Panc1 (cell line): ENCODE data around the gene OR1N2. TPM values are rescaled to one million over a fixed set of nuclear protein-coding genes. Genes with fewer than 3 reads are reported as not detected.

Experiments used
- ATAC-seq: fragments of 200-7000 bp; cut with Tn5 transposase; 2 replicates; pipeline ENCODE4 v1.9.1; 2020; ENCODE audit warnings: mild to moderate bottlenecking, moderate library complexity
- Bru-seq: library from RNA; stranded (reverse); fragments of 400-500 nt; gene quantifications from one replicate; lab custom pipeline; 2021; lab: Mats Ljungman, UMichigan
- BruChase-seq, 2 experiments: library from RNA; stranded (reverse); fragments of 400-500 nt; gene quantifications; one replicate each; lab custom pipeline; 2021; lab: Mats Ljungman, UMichigan
- BruUV-seq: library from RNA; stranded (reverse); fragments of 400-500 nt; replicated peaks from 2 replicates; lab custom pipeline; 2021; lab: Mats Ljungman, UMichigan
- CTCF ChIA-PET: fragments of 300-600 bp; sonication (Branson Sonifier 250); formaldehyde crosslinking; loops from one replicate; lab custom pipeline; 2022; ENCODE audit warnings: antibody characterized with exemption; lab: Charles Lee
- POLR2A ChIA-PET: fragments of 300-600 bp; sonication (Branson Sonifier 250); formaldehyde crosslinking; loops from one replicate; lab custom pipeline; 2022; ENCODE audit warnings: antibody characterized with exemption; lab: Charles Lee
- DNase-seq: peaks from one replicate; pipeline ENCODE4 v3.0.0-alpha.2; 2010; ENCODE audit warnings: low read depth, low spot score
- H3K27ac ChIP-seq: 2 replicates; pipeline ENCODE4 v1.5.1; 2011; ENCODE audit warnings: mild to moderate bottlenecking, low read length, inconsistent platforms
- H3K27me3 ChIP-seq: fragments of 200-500 bp; sonication (Bioruptor generic); 2 replicates; pipeline ENCODE4 v1.6.0; 2014; ENCODE audit warnings: low read length, inconsistent platforms; ENCODE audit not compliant: control insufficient read depth, insufficient read depth
- H3K36me3 ChIP-seq: fragments of 200-500 bp; sonication (Bioruptor generic); 2 replicates; pipeline ENCODE4 v1.5.1; 2014; ENCODE audit warnings: inconsistent platforms, mild to moderate bottlenecking, low read length, moderate library complexity; ENCODE audit not compliant: control insufficient read depth, insufficient read depth
- H3K4me1 ChIP-seq: 2 replicates; pipeline ENCODE4 v1.5.1; 2011; ENCODE audit warnings: inconsistent platforms, mild to moderate bottlenecking, low read length, moderate library complexity; ENCODE audit not compliant: control insufficient read depth, insufficient read depth
- H3K4me3 ChIP-seq, 2 experiments: 2 replicates each; pipeline ENCODE4 v1.5.1; 2011 to 2012; ENCODE audit warnings: low read depth in 2 of 2, low read length in 2 of 2, mild to moderate bottlenecking in 2 of 2, inconsistent platforms in 1 of 2, moderate library complexity in 1 of 2
- H3K9me3 ChIP-seq: fragments of 200-500 bp; sonication (Bioruptor generic); 2 replicates; pipeline ENCODE4 v1.5.1; 2014; ENCODE audit warnings: low read depth, mild to moderate bottlenecking, inconsistent platforms, low read length, moderate library complexity; ENCODE audit not compliant: control insufficient read depth, insufficient read depth
- POLR2AphosphoS5 ChIP-seq: IDR thresholded peaks from 2 replicates; pipeline ENCODE4 v1.6.1; 2012; ENCODE audit warnings: mild to moderate bottlenecking, low read depth, low read length, moderate library complexity
- REST ChIP-seq, 2 experiments: IDR thresholded peaks; 2 replicates each; pipeline ENCODE4 v1.6.1; 2011 to 2012; ENCODE audit warnings: low read depth in 2 of 2, control low read depth in 1 of 2, low read length in 1 of 2, mild to moderate bottlenecking in 1 of 2, moderate library complexity in 1 of 2; ENCODE audit not compliant: insufficient read depth in 1 of 2
- SIN3A ChIP-seq: IDR thresholded peaks from 2 replicates; pipeline ENCODE4 v1.6.1; 2012; ENCODE audit warnings: low read depth, mild to moderate bottlenecking, low read length, moderate library complexity, borderline replicate concordance; ENCODE audit not compliant: insufficient read depth
- TCF7L2 ChIP-seq: IDR thresholded peaks from 2 replicates; pipeline ENCODE4 v1.6.1; 2011; ENCODE audit warnings: mild to moderate bottlenecking, low read depth, low read length, inconsistent platforms
- in situ Hi-C: cut with HindIII; loops from 2 replicates; pipeline ENCODE4 v1.10.0; 2016; ENCODE audit warnings: low sequenced_read_pairs, low pct_unique_long_range_greater_than_20kb
- intact Hi-C: fragments of 100-400 bp; cut with micrococcal nuclease; formaldehyde crosslinking; loops from one replicate; pipeline ENCODE4 v1.10.0; 2022; ENCODE audit not compliant: unreplicated experiment
- long read RNA-seq: library from polyadenylated mRNA; unstranded; transcript quantifications from one replicate; pipeline ENCODE4 v2.0.0, GENCODE V29; 2021; ENCODE audit not compliant: unreplicated experiment
- polyA plus RNA-seq: library from polyadenylated mRNA; unstranded; fragments of >200 nt; gene quantifications from one replicate; pipeline ENCODE4 v1.2.1, GENCODE V29; 2012; ENCODE audit warnings: missing spikeins; ENCODE audit not compliant: insufficient read length
- total RNA-seq: library from RNA; stranded (reverse); gene quantifications from one replicate; pipeline ENCODE4 v1.2.1, GENCODE V29; 2021; ENCODE audit not compliant: unreplicated experiment
- TF ChIP-seq, protein P1 (sequence below): fragments of 450-650 bp; IDR thresholded peaks from 2 replicates; pipeline ENCODE4 v1.5.1; 2017; ENCODE audit warnings: mild to moderate bottlenecking

Gene OR1N2, protein sequence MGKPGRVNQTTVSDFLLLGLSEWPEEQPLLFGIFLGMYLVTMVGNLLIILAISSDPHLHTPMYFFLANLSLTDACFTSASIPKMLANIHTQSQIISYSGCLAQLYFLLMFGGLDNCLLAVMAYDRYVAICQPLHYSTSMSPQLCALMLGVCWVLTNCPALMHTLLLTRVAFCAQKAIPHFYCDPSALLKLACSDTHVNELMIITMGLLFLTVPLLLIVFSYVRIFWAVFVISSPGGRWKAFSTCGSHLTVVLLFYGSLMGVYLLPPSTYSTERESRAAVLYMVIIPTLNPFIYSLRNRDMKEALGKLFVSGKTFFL
- total RNA-seq (not detected), Bru-seq, nascent RNA (not detected), BruChase-seq, experiment 1, labeled RNA remaining after a 2-hour chase (not detected), BruChase-seq, experiment 2, labeled RNA remaining after a 6-hour chase (not detected)
- polyA plus RNA-seq: not detected
- long read RNA-seq: 0 reads

DNA sequence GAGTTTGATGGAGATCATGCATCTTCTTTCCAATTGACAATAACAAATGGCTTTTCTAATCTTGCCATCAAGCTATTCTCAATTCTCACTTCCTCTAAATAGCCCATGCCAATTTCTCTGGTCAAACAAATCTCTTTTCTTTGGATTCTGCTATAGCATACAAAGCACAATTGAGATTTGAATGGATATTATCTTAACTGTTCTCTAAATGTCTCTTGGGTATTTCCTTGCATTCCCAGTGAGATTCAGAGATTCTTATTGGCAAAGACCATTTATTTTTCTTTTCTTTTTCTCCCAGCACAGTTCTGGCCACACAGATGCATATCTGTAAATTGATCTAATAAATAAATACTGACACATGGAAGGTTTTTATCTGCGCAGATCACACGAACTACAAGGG lies at the start of gene OR1N2:
TSS of gene OR1N2 (plus strand) at position 301 of the 400 bp plus-strand sequence. CDS start 100 bp downstream, outside the sequence.
- BruUV-seq: no TSS peak
- ATAC-seq (no peak), DNase-seq (no peak)
- H3K27ac ChIP-seq: no peak within 1 kb of the TSS
- no peak for TF ChIP-seq SIN3A
- TF ChIP-seq POLR2AphosphoS5: no peak
- TF ChIP-seq, protein P1, sequence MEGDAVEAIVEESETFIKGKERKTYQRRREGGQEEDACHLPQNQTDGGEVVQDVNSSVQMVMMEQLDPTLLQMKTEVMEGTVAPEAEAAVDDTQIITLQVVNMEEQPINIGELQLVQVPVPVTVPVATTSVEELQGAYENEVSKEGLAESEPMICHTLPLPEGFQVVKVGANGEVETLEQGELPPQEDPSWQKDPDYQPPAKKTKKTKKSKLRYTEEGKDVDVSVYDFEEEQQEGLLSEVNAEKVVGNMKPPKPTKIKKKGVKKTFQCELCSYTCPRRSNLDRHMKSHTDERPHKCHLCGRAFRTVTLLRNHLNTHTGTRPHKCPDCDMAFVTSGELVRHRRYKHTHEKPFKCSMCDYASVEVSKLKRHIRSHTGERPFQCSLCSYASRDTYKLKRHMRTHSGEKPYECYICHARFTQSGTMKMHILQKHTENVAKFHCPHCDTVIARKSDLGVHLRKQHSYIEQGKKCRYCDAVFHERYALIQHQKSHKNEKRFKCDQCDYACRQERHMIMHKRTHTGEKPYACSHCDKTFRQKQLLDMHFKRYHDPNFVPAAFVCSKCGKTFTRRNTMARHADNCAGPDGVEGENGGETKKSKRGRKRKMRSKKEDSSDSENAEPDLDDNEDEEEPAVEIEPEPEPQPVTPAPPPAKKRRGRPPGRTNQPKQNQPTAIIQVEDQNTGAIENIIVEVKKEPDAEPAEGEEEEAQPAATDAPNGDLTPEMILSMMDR: no peak
- no peak for TF ChIP-seq TCF7L2
- no peak for TF ChIP-seq REST (IDR thresholded peaks at IDR 0.05; ENCODE audit: insufficient read depth in 1 of 2, low read depth in 2 of 2, low read length in 1 of 2)
- intact Hi-C loops: no loop called here
- in situ Hi-C loops: no loop called here
- H3K4me1 ChIP-seq: no peaks in the 10 kb centered on the region
- ChIA-PET POLR2A (no interaction called here), CTCF (no interaction called here)
- H3K9me3 ChIP-seq: no peaks in the 10 kb centered on the region
- H3K4me3 ChIP-seq: no peak within 1 kb of the TSS
- H3K27me3 ChIP-seq: peaks cover 4% of the 10 kb centered on the region; the same call in 1 of the 2 replicates
- H3K36me3 ChIP-seq: no peaks in the 10 kb centered on the region

GRCh38 chr9:122506964-122507363 lies 45.9 kb upstream of the OR1N2 start:
- CTCF ChIA-PET: no interaction called here

More at GRCh38 chr9:122506964-122507363, 45.9 kb upstream of the OR1N2 start:
- in situ Hi-C loops (no loop called here), intact Hi-C loops (no loop called here)
- Histone ChIP-seq H3K27me3 (no peaks in the 10 kb centered on the region; the same call in 1 of the 2 replicates), H3K27ac (no peak overlapping the region), H3K36me3 (no peaks in the 10 kb centered on the region), H3K9me3 (no peaks in the 10 kb centered on the region), H3K4me1 (no peaks in the 10 kb centered on the region), H3K4me3 (no peak overlapping the region)
- no peak for ATAC-seq
- POLR2A ChIA-PET: no interaction called here
- TF ChIP-seq TCF7L2 (no peak), REST (IDR thresholded peaks at IDR 0.05; ENCODE audit: insufficient read depth in 1 of 2, low read depth in 2 of 2, low read length in 1 of 2) (no peak), POLR2AphosphoS5 (no peak), SIN3A (no peak)
- TF ChIP-seq, protein P1: no peak
- no peak for DNase-seq
- no TSS peak for BruUV-seq
